Natural killer cell treated with Interleukin-12 subunit alpha and Interleukin-12 subunit beta and Interleukin-15 and Interleukin-18, amount 100 ng/mL, for 72 hours (primary cell): ENCODE results near the gene SLC27A4. TPM values are rescaled to one million over a fixed set of nuclear protein-coding genes. Genes with fewer than 3 reads are reported as not detected.

Experiments used
- ATAC-seq, 2 donors: fragments of 150-1000 bp; cut with Tn5 transposase in 1 of 2; sonication (Bioruptor Pico), chemical (Tn5 transposase) in 1 of 2; 2 replicates each; pipeline ENCODE4 v1.10.0; 2021
- DNase-seq: peaks from one replicate; pipeline ENCODE4 v3.0.0; 2022; ENCODE audit warnings: low spot score
- H3K27ac Mint-ChIP-seq, 2 donors: 1 replicate in 1 of 2; 2 replicates in 1 of 2; pipeline ENCODE4 v1.8.0; 2022; ENCODE audit warnings: mixed read lengths in 2 of 2, mild to moderate bottlenecking in 1 of 2, moderate library complexity in 1 of 2
- H3K27me3 Mint-ChIP-seq, 2 donors: 1 replicate in 1 of 2; 2 replicates in 1 of 2; pipeline ENCODE4 v1.8.0; 2022; ENCODE audit warnings: mixed read lengths in 2 of 2
- H3K36me3 Mint-ChIP-seq: one replicate; pipeline ENCODE4 v1.8.0; 2022; ENCODE audit warnings: mixed read lengths
- H3K4me1 Mint-ChIP-seq, 2 donors: 1 replicate in 1 of 2; 2 replicates in 1 of 2; pipeline ENCODE4 v1.8.0; 2022; ENCODE audit warnings: low read depth in 2 of 2, mixed read lengths in 2 of 2, mild to moderate bottlenecking in 1 of 2
- H3K4me3 Mint-ChIP-seq: one replicate; pipeline ENCODE4 v1.8.0; 2022; ENCODE audit warnings: mixed read lengths
- H3K9me3 Mint-ChIP-seq: 2 replicates; pipeline ENCODE4 v1.8.0; 2022; ENCODE audit warnings: mixed read lengths
- total RNA-seq, 2 donors: library from RNA; stranded (reverse); gene quantifications; one replicate each; pipeline ENCODE4 v1.2.3, GENCODE V29; 2022

Gene SLC27A4
- total RNA-seq, 2 donors from 2014 or later: 23.5 to 32.3 TPM

- H3K4me3 Mint-ChIP-seq: no peak overlapping the region
Measured at GRCh38 chr9:128316421-128316820, 23.9 kb upstream of the SLC27A4 start.

GRCh38 chr9:128317629-128318028, 22.7 kb upstream of the SLC27A4 start:
- no peaks in the 10 kb centered on the region for H3K36me3 Mint-ChIP-seq
- H3K27ac Mint-ChIP-seq: no peak overlapping the region
- H3K4me1 Mint-ChIP-seq: peaks cover 4 to 7% of the 10 kb centered on the region in 2 donors
- ATAC-seq: no peak
- no peaks in the 10 kb centered on the region for H3K9me3 Mint-ChIP-seq
- DNase-seq: no peak
- H3K4me3 Mint-ChIP-seq: no peak overlapping the region
- no peaks in the 10 kb centered on the region for H3K27me3 Mint-ChIP-seq

More at GRCh38 chr9:128316421-128316820, 23.9 kb upstream of the SLC27A4 start:
- no peak for ATAC-seq
- no peak for DNase-seq
- H3K36me3 Mint-ChIP-seq: no peaks in the 10 kb centered on the region
- H3K4me1 Mint-ChIP-seq: no peaks in the 10 kb centered on the region
- H3K27me3 Mint-ChIP-seq: no peaks in the 10 kb centered on the region
- H3K27ac Mint-ChIP-seq: no peak overlapping the region
- no peaks in the 10 kb centered on the region for H3K9me3 Mint-ChIP-seq

- DNase-seq (no peak), ATAC-seq (no peak)
- peaks cover 10 to 24% of the 10 kb centered on the region in 2 donors for H3K4me1 Mint-ChIP-seq
- no peaks in the 10 kb centered on the region for H3K9me3 Mint-ChIP-seq
- no peaks in the 10 kb centered on the region for H3K36me3 Mint-ChIP-seq
- peak overlapping the region; percentile 88 for H3K4me3 Mint-ChIP-seq
- H3K27ac Mint-ChIP-seq: peak overlapping the region; percentile 89 to 96
- no peaks in the 10 kb centered on the region for H3K27me3 Mint-ChIP-seq
Measured at GRCh38 chr9:128321343-128321742, 19.0 kb upstream of the SLC27A4 start.

GRCh38 chr9:128321879-128322403, 18.4 kb upstream of the SLC27A4 start:
- DNase-seq (no peak), ATAC-seq (peak in 1 of 2 donors; percentile 1)
- Mint-ChIP-seq H3K27ac (peak overlapping the region; percentile 89 to 96), H3K9me3 (no peaks in the 10 kb centered on the region), H3K36me3 (no peaks in the 10 kb centered on the region), H3K4me3 (peak overlapping the region; percentile 88), H3K27me3 (no peaks in the 10 kb centered on the region), H3K4me1 (peaks cover 10 to 24% of the 10 kb centered on the region in 2 donors)

- H3K27ac Mint-ChIP-seq: peak within 1 kb of the TSS; percentile 89 to 96
Measured at GRCh38 chr9:128322404-128323211, 17.7 kb upstream of the SLC27A4 start, which contains the start of the genes COQ4 and TRUB2. Gene COQ4 (plus strand): TSS chr9:128322839. CDS start chr9:128322859, 20 bp downstream. Gene TRUB2 (minus strand): TSS chr9:128322447. CDS start chr9:128322408, 39 bp downstream.

GRCh38 chr9:128323212-128323730, 17.1 kb upstream of the SLC27A4 start:
- no peaks in the 10 kb centered on the region for H3K36me3 Mint-ChIP-seq
- H3K27ac Mint-ChIP-seq: peak overlapping the region; percentile 89 to 96
- ATAC-seq (peak in 1 of 2 donors; percentile 7), DNase-seq (no peak)
- H3K4me3 Mint-ChIP-seq: peak overlapping the region; percentile 88
- peaks cover 10 to 24% of the 10 kb centered on the region in 2 donors for H3K4me1 Mint-ChIP-seq
- H3K9me3 Mint-ChIP-seq: no peaks in the 10 kb centered on the region
- no peaks in the 10 kb centered on the region for H3K27me3 Mint-ChIP-seq

More at GRCh38 chr9:128322404-128323211, 17.7 kb upstream of the SLC27A4 start, which contains the start of the genes COQ4 and TRUB2:
- no peaks in the 10 kb centered on the region for H3K36me3 Mint-ChIP-seq
- peak within 1 kb of the TSS; percentile 88 for H3K4me3 Mint-ChIP-seq
- no peaks in the 10 kb centered on the region for H3K9me3 Mint-ChIP-seq
- no peaks in the 10 kb centered on the region for H3K27me3 Mint-ChIP-seq
- peak; percentile 91 to 95 for ATAC-seq
- DNase-seq: peak; percentile 95
- peaks cover 10 to 24% of the 10 kb centered on the region in 2 donors for H3K4me1 Mint-ChIP-seq

GRCh38 chr9:128323791-128324190, 16.5 kb upstream of the SLC27A4 start:
- no peak for ATAC-seq
- Mint-ChIP-seq H3K4me1 (peaks cover 10 to 24% of the 10 kb centered on the region in 2 donors), H3K9me3 (no peaks in the 10 kb centered on the region)

GRCh38 chr9:128324401-128324800, 15.9 kb upstream of the SLC27A4 start:
- no peaks in the 10 kb centered on the region for H3K9me3 Mint-ChIP-seq
- H3K36me3 Mint-ChIP-seq: no peaks in the 10 kb centered on the region
- H3K27ac Mint-ChIP-seq: peak overlapping the region; percentile 89 to 96
- ATAC-seq (no peak), DNase-seq (no peak)
- no peaks in the 10 kb centered on the region for H3K27me3 Mint-ChIP-seq
- peak overlapping the region; percentile 88 for H3K4me3 Mint-ChIP-seq
- H3K4me1 Mint-ChIP-seq: peaks cover 10 to 24% of the 10 kb centered on the region in 2 donors

More at GRCh38 chr9:128323791-128324190, 16.5 kb upstream of the SLC27A4 start:
- no peaks in the 10 kb centered on the region for H3K36me3 Mint-ChIP-seq
- H3K27ac Mint-ChIP-seq: peak overlapping the region; percentile 89 to 96
- no peaks in the 10 kb centered on the region for H3K27me3 Mint-ChIP-seq
- DNase-seq: no peak
- H3K4me3 Mint-ChIP-seq: peak overlapping the region; percentile 88

GRCh38 chr9:128325629-128326028, 14.7 kb upstream of the SLC27A4 start:
- DNase-seq (no peak), ATAC-seq (no peak)
- H3K9me3 Mint-ChIP-seq: no peaks in the 10 kb centered on the region
- H3K36me3 Mint-ChIP-seq: no peaks in the 10 kb centered on the region
- H3K27me3 Mint-ChIP-seq: no peaks in the 10 kb centered on the region
- H3K4me1 Mint-ChIP-seq: peaks cover 10 to 24% of the 10 kb centered on the region in 2 donors
- no peak overlapping the region for H3K4me3 Mint-ChIP-seq
- H3K27ac Mint-ChIP-seq: no peak overlapping the region

- Mint-ChIP-seq H3K9me3 (no peaks in the 10 kb centered on the region), H3K4me3 (no peak overlapping the region), H3K27ac (no peak overlapping the region), H3K4me1 (no peaks in the 10 kb centered on the region), H3K36me3 (no peaks in the 10 kb centered on the region), H3K27me3 (no peaks in the 10 kb centered on the region)
- DNase-seq (no peak), ATAC-seq (no peak)
Measured at GRCh38 chr9:128333451-128333869, 6.9 kb upstream of the SLC27A4 start.

GRCh38 chr9:128335161-128335560, 5.2 kb upstream of the SLC27A4 start:
- Mint-ChIP-seq H3K27ac (no peak overlapping the region), H3K36me3 (no peaks in the 10 kb centered on the region), H3K4me3 (no peak overlapping the region), H3K4me1 (no peaks in the 10 kb centered on the region), H3K9me3 (no peaks in the 10 kb centered on the region), H3K27me3 (no peaks in the 10 kb centered on the region)
- DNase-seq (no peak), ATAC-seq (no peak)

GRCh38 chr9:128335914-128336313, 4.4 kb upstream of the SLC27A4 start:
- DNase-seq: no peak
- Mint-ChIP-seq H3K9me3 (no peaks in the 10 kb centered on the region), H3K4me3 (no peak overlapping the region), H3K27me3 (no peaks in the 10 kb centered on the region), H3K36me3 (no peaks in the 10 kb centered on the region), H3K27ac (no peak overlapping the region), H3K4me1 (no peaks in the 10 kb centered on the region)
- ATAC-seq: no peak

- Mint-ChIP-seq H3K9me3 (no peaks in the 10 kb centered on the region), H3K36me3 (no peaks in the 10 kb centered on the region), H3K27me3 (no peaks in the 10 kb centered on the region), H3K27ac (no peak overlapping the region), H3K4me3 (no peak overlapping the region), H3K4me1 (peaks cover 5 to 7% of the 10 kb centered on the region in 2 donors)
- ATAC-seq (no peak), DNase-seq (no peak)
Measured at GRCh38 chr9:128337936-128338335, 2.4 kb upstream of the SLC27A4 start.
